Measurements from ENCODE around the gene AATF.

AATF gene

DNA sequence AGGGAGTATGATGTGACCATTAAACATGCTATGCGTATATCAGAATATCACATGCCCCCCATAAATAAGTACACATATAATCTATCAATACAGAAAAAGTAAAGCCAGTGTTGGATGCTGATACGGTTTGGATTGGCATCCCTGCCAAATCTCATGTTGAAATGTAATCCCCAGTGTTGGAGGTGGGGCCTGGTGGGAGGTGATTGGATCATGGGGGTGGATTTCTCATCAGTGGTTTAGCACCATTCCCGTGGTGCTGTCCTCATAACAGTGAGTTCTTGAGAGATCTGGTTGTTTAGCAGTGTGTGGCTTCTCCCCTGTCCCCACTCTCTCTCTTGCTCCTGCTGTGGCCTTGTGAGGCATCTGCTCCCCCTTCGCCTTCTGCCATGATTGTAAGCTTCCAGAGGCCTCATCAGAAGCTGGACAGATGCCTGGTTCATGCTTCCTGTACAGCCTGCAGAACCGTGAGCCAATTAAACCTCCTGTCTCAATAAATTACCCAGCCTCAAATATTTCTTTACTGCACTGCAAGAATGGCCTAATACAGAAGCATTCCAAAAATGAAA, 88.9 kb downstream of the AATF start:
- TF ChIP-seq GABPA (IDR thresholded peaks at IDR 0.05; ENCODE audit: low read depth) (no peak), POLR2AphosphoS5 (IDR thresholded peaks at IDR 0.05; ENCODE audit: low read depth) (no peak), CTCF (IDR thresholded peaks at IDR 0.05; ENCODE audit: insufficient read depth, low read length) (no peak), SPI1 (IDR thresholded peaks at IDR 0.05; ENCODE audit: borderline replicate concordance, low read depth) (no peak)
- TF ChIP-seq, protein P1, sequence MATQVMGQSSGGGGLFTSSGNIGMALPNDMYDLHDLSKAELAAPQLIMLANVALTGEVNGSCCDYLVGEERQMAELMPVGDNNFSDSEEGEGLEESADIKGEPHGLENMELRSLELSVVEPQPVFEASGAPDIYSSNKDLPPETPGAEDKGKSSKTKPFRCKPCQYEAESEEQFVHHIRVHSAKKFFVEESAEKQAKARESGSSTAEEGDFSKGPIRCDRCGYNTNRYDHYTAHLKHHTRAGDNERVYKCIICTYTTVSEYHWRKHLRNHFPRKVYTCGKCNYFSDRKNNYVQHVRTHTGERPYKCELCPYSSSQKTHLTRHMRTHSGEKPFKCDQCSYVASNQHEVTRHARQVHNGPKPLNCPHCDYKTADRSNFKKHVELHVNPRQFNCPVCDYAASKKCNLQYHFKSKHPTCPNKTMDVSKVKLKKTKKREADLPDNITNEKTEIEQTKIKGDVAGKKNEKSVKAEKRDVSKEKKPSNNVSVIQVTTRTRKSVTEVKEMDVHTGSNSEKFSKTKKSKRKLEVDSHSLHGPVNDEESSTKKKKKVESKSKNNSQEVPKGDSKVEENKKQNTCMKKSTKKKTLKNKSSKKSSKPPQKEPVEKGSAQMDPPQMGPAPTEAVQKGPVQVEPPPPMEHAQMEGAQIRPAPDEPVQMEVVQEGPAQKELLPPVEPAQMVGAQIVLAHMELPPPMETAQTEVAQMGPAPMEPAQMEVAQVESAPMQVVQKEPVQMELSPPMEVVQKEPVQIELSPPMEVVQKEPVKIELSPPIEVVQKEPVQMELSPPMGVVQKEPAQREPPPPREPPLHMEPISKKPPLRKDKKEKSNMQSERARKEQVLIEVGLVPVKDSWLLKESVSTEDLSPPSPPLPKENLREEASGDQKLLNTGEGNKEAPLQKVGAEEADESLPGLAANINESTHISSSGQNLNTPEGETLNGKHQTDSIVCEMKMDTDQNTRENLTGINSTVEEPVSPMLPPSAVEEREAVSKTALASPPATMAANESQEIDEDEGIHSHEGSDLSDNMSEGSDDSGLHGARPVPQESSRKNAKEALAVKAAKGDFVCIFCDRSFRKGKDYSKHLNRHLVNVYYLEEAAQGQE (IDR thresholded peaks at IDR 0.05; ENCODE audit: insufficient replicate concordance, low read depth): no peak
- Histone ChIP-seq H3K27ac (replicated peaks) (no peak overlapping the region), H3K4me3 (replicated peaks; ENCODE audit: insufficient read depth, low read length) (no peak overlapping the region), H3K27me3 (ENCODE audit: insufficient read depth, poor library complexity, severe bottlenecking) (no peaks in the 10 kb centered on the region)
- no peak for DNase-seq (ENCODE audit: low read depth in 1 of 2, low spot score in 1 of 2)

GRCh38 chr17:37039269-37039668, 90.5 kb downstream of the AATF start:
- Histone ChIP-seq H3K27me3 (ENCODE audit: insufficient read depth, poor library complexity, severe bottlenecking) (no peaks in the 10 kb centered on the region), H3K4me3 (replicated peaks; ENCODE audit: insufficient read depth, low read length) (no peak overlapping the region), H3K27ac (replicated peaks) (no peak overlapping the region)
- TF ChIP-seq, protein P1 (IDR thresholded peaks at IDR 0.05; ENCODE audit: insufficient replicate concordance, low read depth): no peak
- TF ChIP-seq SPI1 (IDR thresholded peaks at IDR 0.05; ENCODE audit: borderline replicate concordance, low read depth) (no peak), CTCF (IDR thresholded peaks at IDR 0.05; ENCODE audit: insufficient read depth, low read length) (no peak), GABPA (IDR thresholded peaks at IDR 0.05; ENCODE audit: low read depth) (no peak)
- DNase-seq (ENCODE audit: low read depth in 1 of 2, low spot score in 1 of 2): no peak

DNA sequence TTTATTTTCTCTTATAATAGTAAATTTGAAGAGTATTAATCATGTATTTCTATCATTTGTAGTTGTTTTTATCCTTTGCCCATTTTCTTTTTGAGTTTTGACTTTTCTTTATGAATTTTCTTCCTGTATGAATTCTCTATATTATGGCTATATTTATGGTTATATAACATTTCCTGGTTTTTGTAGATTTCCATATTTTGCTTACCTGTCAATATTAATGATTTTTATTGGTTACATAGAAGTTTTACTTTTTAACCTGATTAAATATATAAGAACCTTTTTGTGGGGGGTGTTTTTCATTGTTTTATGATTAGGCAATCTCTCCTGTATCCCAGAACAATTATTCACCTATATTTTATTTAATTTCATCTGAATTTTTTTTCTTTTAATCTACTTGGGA, 93.2 kb downstream of the AATF start:
- Histone ChIP-seq H3K27ac (replicated peaks) (no peak overlapping the region), H3K27me3 (ENCODE audit: insufficient read depth, poor library complexity, severe bottlenecking) (no peaks in the 10 kb centered on the region), H3K4me3 (replicated peaks; ENCODE audit: insufficient read depth, low read length) (no peak overlapping the region)
- TF ChIP-seq CTCF (IDR thresholded peaks at IDR 0.05; ENCODE audit: insufficient read depth, low read length) (no peak), GABPA (IDR thresholded peaks at IDR 0.05; ENCODE audit: low read depth) (no peak), SPI1 (IDR thresholded peaks at IDR 0.05; ENCODE audit: borderline replicate concordance, low read depth) (no peak), POLR2AphosphoS5 (IDR thresholded peaks at IDR 0.05; ENCODE audit: low read depth) (no peak)
- TF ChIP-seq, protein P1 (IDR thresholded peaks at IDR 0.05; ENCODE audit: insufficient replicate concordance, low read depth): no peak
- no peak for DNase-seq (ENCODE audit: low read depth in 1 of 2, low spot score in 1 of 2)

Data from HL-60 (cell line).